ENCODE results near the gene CHRM1. TPM values are rescaled to one million over a fixed set of nuclear protein-coding genes. Genes with fewer than 3 reads are reported as not detected.
A peak's percentile ranks its signal among the peaks of the same experiment; 100 is the strongest.

The CHRM1 gene
- total RNA-seq, 1 donor from 2014 or later = not detected

DNA sequence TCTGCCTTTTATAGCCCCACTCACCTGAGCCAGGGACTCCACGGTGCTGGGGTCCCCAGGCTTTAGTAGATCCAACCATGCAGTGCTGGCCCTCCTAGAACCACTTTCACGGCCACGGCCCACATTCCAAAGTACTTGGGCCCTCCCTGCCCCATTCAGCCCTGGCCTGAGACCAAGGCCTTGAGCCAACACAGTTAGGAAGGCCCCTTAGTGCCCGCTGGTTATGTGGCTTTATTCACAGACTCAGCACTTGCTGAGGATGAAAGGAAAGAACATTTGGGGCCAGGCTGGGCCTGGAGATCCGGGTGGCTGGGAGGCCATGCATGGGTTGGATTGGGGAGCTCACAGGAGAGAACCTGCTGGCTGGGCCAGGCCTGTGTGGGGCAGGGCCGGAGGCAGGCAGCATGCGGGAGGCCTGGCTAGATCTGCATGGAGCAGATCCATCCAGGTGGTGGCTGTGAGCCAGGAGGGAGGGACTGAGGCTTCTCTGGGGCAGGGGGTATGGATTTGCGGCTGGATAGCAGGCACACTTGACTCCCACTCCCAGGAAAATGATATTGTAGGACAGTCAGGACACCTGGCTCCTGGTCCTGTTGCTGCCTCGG lies 12.6 kb downstream of the CHRM1 start:
- DNase-seq (ENCODE audit: low read depth, low spot score) = no peak

DNA sequence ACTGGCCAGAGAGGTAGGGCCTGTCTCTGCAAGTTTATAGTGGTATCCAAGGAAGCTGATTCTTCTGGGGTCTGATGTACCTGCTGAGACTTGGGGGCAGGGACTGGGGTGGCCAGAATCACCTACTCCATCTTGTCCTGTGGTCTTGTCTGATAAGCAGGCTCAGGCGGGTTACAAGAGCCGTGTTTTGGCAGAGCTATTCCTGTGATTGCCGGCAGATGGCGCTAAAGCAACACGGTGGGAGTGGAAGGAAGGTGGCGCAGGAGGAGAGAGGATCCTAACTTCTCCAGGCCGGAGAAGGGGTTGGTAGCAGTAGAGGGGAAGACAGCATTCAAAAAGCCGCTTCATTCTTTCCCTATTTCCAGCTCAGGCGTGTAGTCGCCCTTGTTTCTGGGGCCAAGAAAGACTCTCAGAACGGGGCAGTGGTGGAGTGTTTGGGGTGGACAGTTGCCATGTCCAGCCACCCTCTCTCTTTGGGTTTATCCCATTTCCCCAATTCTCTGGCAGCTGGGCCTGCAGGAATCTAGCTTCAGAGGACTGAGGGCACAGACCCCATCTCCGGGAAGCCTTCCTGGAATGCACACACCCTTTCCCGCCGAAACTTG lies 15.1 kb downstream of the CHRM1 start:
- DNase-seq (ENCODE audit: low read depth, low spot score) = peak; percentile 37

DNA sequence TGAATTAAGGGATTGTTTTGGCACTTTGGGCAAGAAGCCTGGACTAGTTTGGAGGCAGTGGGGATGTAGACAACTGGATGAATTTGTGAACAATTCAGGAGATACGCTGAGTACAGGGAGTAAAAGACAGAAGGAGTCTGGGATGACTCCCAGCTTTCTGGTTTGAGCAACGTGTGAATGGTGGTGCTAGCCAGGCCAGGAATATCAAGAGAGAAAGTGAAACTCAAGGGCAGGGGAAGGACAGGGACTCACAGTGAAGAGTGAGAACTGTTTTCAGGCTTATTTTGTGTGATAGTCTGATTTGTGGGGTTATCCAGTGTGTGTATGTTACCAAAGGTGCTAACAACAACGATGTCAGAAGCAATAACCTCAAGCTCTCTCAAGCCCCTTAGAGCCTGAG lies 15.9 kb downstream of the CHRM1 start:
- no peak for DNase-seq (ENCODE audit: low read depth, low spot score)

DNA sequence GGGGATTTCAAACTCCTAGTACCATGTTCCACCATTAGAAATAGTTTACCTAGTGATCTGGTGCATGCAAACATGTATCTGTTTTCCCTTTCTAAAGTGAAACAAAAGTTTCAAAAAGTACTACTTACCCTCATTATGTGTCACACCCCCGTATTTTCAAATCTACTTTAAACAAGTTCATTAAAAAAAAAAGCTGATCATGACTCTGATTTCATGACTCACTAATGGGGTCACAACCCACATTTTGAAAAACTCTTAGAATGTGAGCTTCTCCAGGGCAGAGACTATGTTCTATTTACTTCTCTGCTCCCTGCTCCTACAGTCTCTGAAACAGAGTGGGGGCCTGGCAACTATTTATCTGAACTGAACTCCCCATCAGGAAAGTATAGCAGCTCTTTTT lies 18.2 kb downstream of the CHRM1 start:
- DNase-seq (ENCODE audit: low read depth, low spot score) = no peak

DNA sequence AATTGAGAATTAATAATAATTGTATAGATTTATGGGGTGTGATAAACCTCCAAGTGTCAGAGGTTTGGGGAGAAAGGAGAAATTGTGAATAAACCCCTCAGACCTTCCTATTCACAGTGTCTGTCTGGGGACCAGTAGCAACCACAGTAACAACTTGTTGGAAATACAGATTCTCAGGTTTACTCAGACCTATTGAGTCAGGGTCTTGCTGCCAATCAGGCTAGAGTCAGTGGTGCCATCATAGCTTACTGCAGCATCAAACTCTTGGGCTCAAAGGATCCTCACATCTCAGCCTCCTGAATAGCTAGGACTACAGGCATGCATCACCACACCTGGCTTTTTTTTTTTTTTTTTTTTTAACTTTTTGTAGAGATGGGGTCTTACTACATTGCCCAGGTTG lies 23.1 kb downstream of the CHRM1 start:
- DNase-seq (ENCODE audit: low read depth, low spot score) = no peak

DNA sequence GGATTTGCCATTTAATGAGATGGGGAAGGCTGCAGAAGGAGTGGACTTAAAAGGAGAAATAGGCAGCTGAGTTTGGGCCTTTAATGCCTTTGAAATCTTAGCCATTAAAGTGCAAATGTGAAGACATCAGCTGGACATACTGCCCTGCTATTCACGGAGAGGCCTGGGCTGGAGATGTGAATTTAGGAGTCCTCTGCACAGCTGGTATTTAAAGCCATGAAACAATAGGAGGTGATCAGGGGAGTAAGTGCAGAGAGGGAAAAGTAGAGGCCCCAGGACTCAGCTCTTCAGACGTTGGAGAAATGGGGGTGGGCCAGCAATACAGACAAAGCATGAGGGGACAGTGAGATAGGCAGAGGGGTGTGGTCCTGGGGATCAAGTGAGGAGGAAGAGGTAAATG lies 23.9 kb downstream of the CHRM1 start:
- no peak for DNase-seq (ENCODE audit: low read depth, low spot score)

DNA sequence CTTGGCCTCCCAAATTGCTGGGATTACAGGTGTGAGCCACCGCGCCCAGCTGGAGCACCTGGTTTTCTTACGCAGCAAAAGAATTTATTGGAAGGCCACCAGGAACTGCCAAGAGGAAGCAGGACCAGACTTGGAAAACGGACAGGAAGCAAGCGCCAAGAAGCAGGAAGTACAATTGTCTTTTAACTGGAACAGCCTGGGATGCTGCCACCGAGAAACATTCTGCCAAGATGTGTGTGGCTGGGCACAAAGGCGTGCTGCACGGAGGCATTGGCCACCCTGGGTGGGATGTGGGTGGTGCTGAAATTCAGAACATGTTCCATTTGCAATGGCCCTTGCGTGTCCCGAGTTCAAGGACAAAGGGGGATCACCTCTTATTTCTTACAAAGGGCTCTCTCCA lies 25.1 kb downstream of the CHRM1 start:
- DNase-seq (ENCODE audit: low read depth, low spot score) = no peak

DNA sequence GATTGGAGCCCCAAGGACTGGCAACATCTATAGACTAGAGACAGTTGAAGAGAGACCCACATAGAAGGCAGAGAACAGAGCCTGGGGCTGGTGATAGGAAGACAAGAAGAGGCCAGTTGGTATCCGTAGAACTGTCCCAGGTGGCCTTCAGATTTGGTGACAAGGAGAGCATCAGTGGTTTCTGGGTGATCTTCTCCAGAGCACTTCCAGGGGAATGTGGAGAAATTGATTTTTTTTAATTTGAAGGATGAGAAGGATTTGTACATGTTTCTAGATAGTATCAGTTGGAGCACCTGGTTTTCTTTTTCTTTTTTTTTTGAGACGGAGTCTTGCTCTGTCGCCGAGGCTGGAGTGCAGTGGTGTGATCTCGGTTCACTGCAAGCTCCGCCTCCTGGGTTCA lies 25.7 kb downstream of the CHRM1 start:
- DNase-seq (ENCODE audit: low read depth, low spot score) = no peak

DNA sequence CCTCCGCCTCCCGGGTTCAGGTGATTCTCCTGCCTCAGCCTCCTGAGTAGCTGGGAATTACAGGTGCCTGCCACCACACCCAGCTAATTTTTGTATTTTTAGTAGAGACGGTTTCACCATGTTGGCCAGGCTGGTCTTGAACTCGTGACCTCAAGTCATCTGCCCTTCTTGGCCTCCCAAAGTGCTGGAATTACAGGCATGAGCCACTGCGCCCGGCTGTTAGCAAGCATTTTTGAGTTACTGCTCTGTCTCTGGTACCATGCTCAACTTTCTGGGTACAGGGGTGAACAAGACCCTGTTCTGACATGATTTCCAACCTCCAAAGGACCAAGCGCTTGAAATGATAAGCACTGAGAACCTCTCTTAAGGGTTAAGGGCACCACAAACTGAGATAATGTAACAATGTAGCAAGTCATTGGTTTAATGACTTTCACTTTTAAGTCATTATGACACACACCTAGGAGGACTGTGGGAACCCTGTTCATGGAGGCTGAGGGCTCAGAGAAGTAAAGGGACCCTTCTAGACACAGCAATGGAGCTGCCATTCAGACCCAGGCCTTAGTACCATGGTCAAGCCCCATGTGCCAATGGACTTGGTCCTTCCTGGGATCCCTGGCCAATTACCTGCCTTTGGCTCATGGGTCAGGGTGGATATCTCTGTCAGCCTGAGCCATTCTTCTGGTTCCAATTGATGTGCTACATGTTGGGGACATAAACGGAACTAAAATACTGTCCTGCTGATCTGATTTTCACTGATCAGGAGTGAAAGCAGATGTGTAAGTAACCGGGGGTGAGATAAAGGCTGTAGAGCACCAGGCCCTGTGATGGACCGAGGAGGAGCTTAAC lies 28.9 kb downstream of the CHRM1 start:
- no peak for DNase-seq (ENCODE audit: low read depth, low spot score)

DNA sequence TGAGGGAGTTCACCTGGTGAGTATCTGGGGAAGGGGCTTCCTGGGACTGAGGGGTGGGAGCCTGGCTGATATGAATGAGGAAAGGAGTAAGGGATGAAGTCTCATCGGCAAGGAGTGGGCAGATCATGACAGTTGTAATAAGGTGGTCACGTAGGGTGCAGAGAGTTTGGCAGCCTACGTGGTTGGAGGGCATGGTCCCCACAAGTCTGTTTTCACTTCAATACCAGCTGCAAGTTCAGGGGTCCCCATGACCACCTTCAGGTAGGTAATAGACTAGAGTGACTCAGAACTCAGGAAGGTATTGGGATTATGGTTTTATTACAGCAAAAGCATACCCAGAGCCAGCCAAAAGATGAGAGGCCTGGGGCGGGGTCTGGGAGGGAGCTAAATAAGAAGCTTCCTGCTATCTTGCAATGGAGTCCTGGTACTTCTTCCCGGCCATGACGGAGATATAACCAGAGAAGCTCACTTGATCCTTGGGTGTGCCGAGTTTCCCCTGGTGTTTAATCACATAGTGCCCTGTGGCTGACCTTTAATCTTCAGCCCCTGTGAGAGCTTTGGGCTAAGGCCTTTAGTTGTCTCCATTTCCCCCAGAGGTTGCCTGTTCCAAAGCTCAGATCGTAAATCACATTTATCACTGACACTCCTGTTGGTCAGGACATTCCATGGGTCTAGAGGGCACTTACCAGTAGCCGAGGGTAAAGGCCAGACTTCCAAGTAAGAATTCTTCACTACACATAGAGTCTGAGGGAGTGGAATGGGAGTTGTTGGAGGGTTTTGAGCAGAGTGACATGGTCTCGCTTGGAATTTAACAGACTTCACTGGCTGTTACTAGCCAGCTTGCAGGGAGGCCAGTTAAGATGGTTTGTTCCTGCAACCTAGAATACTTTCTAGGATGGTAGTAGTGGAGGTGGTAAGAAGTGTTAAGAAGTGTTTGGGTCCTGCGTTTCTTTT lies 31.4 kb downstream of the CHRM1 start:
- DNase-seq (ENCODE audit: low read depth, low spot score) = peak; percentile 35

DNA sequence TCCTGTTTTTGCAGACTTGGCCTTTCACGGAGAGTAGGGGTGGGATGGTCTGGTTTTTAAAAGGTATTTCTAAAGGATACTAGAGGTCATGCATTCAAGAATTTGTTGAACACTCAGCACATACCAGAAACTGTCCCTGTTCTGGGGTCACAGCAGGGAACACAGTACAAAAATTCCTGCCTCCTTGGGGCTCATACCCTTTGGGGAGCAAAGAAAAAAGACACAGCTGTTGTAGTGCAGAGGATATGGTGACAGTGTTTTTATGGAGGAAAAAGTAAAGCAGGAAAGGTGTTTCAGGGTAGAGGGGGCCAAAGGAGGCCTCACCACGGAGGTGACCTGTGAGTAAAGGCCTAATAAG lies 32.1 kb downstream of the CHRM1 start:
- no peak for DNase-seq (ENCODE audit: low read depth, low spot score)

DNA sequence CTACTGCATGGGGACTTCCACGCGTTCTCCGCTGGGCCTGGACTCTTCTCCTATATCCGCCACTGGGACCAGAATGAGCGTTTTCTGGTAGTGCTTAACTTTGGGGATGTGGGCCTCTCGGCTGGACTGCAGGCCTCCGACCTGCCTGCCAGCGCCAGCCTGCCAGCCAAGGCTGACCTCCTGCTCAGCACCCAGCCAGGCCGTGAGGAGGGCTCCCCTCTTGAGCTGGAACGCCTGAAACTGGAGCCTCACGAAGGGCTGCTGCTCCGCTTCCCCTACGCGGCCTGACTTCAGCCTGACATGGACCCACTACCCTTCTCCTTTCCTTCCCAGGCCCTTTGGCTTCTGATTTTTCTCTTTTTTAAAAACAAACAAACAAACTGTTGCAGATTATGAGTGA lies 32.8 kb downstream of the CHRM1 start:
- DNase-seq (ENCODE audit: low read depth, low spot score) = no peak

DNA sequence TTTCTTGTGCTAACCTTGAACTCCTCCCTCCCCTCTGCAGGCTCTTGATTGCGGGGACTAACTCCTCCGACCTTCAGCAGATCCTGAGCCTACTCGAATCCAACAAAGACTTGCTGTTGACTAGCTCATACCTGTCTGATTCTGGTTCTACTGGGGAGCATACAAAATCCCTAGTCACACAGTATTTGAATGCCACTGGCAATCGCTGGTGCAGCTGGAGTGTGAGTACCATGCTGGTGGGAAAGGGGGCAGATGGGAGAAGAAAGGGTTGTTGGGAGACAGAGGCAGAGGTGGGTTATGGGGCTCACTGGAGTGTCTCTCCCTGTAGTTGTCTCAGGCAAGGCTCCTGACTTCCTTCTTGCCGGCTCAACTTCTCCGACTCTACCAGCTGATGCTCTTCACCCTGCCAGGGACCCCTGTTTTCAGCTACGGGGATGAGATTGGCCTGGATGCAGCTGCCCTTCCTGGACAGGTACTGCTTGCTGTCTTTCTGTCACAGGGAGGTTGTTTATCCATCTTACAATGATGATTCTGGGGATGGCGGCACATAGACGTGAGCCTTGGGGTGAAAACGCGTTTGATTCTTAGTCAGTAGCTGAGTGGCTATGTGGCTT lies 35.9 kb downstream of the CHRM1 start:
- no peak for DNase-seq (ENCODE audit: low read depth, low spot score)

DNA sequence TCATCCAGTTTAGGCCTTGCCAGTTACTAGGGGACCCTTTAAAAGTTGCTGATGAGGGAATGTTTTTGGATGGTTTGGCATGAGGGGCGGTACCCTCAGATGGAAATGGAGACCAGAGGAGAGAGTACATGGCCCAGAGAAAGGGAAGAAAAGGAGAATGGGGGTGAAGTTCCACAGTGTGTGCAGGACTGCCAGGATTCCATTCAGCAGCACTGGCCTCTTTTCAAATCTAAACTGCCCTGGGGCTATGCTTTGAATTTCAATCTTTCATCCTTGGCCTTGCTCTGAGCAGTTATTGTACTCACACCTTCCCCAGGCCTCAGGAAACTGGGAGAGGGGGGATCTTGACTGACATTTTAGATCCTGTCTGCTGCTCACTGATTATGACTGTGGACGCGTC lies 37.5 kb downstream of the CHRM1 start:
- no peak for DNase-seq (ENCODE audit: low read depth, low spot score)

DNA sequence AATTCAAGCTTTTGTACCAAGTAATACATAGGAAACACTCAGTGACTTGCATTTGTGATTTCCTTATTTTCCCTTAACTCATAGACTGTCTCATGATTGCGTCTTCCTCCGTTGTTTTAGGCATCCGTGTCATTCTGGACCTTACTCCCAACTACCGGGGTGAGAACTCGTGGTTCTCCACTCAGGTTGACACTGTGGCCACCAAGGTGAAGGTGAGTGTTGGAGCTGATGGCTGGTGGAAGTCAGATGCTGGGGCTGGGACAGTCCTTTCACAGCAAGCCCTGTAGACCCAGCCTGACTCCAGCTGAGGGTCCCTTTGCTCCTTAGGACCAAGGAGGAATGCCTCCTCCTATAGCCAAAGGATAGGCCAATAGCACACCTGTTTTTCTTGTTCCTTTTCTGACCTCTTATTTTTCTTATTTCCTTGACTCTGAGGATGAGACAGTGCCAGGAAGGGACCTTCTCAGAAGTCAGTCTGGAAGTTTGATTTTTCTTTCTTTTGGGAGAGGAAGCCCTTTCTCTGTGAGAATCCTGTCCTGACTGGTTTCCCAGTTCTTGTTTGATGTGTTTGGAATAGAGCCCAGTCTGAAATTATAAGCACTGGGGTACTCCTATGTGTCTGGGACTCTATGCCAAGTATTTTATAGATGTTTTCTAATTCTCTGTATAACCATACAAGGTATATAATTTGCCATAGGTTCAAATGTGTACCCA lies 38.2 kb downstream of the CHRM1 start:
- DNase-seq (ENCODE audit: low read depth, low spot score) = no peak

DNA sequence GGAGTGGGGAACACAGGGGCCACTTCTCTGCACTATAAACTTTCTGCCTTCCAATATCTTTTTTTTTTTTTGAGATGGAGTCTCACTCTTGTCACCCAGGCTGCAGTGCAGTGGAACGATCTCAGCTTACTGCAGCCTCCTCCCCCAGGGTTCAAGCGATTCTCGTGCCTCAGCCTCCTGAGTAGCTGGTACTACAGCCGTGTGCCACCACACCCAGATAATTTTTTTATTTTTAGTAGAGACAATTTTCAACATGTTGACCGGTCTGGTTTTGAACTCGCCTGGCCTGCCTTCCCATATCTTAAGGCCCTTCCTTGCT lies 38.8 kb downstream of the CHRM1 start:
- DNase-seq (ENCODE audit: low read depth, low spot score) = no peak

DNA sequence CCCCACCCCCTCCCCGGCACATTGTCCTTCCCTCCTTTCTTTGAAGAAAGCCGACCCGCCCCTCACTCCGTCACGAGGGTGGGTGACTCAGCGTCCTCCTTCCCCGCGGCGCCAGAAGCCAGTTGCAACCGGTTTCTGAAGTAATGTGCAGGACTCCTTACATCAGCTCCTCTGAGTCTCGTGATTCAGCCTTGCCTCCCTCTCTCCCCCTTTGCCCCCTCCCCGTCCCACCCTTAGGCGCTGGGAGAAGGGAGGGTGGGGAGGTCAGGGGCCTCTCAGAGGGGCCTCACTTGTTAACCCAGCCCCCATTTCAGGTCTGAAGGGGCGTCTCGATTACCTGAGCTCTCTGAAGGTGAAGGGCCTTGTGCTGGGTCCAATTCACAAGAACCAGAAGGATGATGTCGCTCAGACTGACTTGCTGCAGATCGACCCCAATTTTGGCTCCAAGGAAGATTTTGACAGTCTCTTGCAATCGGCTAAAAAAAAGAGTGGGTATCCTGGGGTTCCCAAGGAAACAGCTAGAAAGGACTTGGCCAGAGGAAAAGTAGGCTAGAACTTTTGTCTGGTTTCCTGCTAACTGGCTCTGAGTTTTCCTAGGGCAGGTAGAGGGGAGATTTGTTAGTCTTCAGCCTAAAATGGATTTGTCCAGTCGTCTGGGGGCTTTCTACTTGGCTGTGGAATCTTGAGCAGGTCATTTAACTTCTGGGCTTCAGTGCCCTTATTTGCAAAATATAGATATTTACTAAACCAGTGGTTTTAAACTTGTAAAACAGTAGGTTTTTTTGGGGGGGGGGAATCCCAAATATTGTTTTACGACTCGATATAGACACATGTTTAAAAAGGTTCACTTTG lies 39.4 kb downstream of the CHRM1 start:
- DNase-seq (ENCODE audit: low read depth, low spot score) = peak; percentile 90

DNA sequence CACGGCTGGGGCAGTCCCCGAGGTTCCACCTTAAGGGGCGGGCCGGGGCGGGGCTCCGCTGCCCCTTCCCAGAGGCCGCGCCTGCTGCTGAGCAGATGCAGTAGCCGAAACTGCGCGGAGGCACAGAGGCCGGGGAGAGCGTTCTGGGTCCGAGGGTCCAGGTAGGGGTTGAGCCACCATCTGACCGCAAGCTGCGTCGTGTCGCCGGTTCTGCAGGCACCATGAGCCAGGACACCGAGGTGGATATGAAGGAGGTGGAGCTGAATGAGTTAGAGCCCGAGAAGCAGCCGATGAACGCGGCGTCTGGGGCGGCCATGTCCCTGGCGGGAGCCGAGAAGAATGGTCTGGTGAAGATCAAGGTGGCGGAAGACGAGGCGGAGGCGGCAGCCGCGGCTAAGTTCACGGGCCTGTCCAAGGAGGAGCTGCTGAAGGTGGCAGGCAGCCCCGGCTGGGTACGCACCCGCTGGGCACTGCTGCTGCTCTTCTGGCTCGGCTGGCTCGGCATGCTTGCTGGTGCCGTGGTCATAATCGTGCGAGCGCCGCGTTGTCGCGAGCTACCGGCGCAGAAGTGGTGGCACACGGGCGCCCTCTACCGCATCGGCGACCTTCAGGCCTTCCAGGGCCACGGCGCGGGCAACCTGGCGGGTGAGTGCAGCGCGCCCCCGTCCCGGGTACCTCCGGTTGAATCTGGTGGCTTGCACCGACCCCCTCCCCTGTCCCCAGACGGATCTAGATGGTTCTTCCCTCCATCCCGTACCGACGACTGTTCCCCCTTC lies 40.2 kb downstream of the CHRM1 start, which contains the start of gene SLC3A2:
Gene SLC3A2 (plus strand): TSS at position 94 of the 776 bp plus-strand sequence. CDS start 128 bp downstream, at position 222.
- peak; percentile 51 for DNase-seq (ENCODE audit: low read depth, low spot score)

DNA sequence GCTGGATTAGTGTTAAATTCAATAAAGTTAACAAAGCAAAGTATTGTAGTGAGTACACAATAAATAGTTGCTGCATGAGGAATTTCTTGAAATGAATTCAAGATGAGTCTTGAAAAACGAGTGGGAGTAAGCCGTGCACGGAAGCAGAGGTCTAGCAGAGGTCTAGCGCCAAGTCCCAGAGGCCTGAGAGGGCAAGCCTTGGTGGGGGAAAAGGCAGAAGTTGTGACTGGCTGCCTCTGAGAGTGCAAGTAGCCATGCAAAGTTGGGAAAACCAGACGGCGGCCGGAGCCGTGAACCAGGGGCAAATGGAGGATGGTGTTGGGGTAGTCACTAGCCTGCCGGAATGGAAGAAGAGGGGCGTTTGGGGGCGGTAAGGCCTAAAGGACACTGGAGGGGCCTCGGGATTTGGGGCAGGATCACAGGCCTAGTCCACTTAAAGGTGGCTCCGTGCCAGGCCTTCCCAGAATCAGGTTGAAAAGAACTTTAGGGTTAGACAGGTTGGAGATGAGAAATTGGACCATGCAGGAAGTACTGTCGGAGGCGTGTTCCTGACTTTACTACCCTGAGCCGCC lies 40.8 kb downstream of the CHRM1 start:
- DNase-seq (ENCODE audit: low read depth, low spot score) = no peak
